Subcutaneous adipose tissue (tissue), 4 donors: ENCODE data around the gene SLC39A2. TPM values are rescaled to one million over a fixed set of nuclear protein-coding genes. Genes with fewer than 3 reads are reported as not detected.

Experiments
- total RNA-seq, 4 donors: library from RNA; depleted of rRNA; stranded (reverse); fragments of >200 nt; gene quantifications; one replicate each; pipeline ENCODE4 v1.1.0, GENCODE V29; 2016
- TF ChIP-seq, protein P1 (sequence below): fragments of 450-650 bp; IDR thresholded peaks from one replicate; pipeline ENCODE4 v1.5.1; 2016; ENCODE audit warnings: low read depth, mild to moderate bottlenecking, control low read depth, antibody characterized with exemption, moderate library complexity

SLC39A2 gene
- total RNA-seq, 4 donors from 2014 or later, result not detected

DNA sequence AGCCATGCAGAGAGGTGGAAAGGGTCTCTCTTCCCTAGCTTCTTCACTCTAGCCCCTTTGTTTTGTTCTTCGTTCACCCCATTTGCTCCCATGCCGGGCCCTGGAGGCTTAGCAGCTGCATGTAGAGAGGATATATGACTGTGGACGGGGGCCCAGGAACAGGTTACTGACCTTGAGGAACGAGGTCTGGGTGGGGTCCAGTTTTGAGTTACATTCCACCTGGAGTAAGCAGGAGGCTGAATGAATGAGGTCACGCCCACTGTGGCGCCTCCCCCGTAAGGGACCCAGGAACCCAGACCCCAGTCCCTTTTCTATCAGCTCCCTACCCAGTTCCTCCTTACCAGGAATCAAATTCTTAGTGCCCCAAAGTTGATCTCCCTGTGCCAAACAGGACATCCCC lies 19.2 kb downstream of the SLC39A2 start:
- TF ChIP-seq, protein P1, sequence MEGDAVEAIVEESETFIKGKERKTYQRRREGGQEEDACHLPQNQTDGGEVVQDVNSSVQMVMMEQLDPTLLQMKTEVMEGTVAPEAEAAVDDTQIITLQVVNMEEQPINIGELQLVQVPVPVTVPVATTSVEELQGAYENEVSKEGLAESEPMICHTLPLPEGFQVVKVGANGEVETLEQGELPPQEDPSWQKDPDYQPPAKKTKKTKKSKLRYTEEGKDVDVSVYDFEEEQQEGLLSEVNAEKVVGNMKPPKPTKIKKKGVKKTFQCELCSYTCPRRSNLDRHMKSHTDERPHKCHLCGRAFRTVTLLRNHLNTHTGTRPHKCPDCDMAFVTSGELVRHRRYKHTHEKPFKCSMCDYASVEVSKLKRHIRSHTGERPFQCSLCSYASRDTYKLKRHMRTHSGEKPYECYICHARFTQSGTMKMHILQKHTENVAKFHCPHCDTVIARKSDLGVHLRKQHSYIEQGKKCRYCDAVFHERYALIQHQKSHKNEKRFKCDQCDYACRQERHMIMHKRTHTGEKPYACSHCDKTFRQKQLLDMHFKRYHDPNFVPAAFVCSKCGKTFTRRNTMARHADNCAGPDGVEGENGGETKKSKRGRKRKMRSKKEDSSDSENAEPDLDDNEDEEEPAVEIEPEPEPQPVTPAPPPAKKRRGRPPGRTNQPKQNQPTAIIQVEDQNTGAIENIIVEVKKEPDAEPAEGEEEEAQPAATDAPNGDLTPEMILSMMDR, result no peak

DNA sequence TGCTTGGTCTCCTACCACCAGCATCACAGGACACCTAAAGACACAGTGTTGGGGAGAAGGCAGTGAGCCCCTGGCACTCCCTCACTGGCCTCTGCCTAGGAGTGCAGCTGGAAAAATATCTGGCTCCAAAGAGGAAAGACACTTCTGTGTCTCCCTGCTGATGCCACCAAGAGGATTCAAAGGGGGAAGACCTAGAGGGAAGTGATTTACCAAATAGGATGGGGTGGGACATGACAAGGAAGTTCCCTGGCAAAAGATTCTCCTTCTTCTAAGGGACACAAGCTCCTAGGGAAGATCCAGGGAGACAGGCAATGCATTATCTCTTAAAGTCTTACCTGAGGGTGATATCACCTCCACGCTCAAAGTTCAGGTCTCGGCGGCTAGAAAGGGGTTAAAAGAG lies 19.7 kb downstream of the SLC39A2 start:
- TF ChIP-seq, protein P1, result no peak

DNA sequence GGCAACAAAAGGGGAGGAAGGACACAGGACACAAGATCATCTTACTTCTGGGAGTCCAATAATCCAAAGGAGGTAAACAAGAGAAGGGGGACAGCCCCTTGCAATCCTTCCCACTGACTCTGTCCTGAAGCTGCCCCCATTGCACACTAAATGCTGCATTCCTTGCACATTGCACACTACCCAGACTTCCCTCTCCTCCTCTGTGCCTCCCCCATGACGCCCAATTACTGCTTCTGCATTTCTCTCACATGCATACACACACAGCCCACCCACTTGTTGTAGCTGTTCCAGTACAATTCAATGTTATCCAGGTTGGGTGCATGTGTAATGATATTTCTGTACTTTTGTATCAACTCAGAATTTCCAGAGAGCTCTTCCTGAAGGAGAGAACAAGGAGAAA lies 20.3 kb downstream of the SLC39A2 start:
- TF ChIP-seq, protein P1, result no peak

DNA sequence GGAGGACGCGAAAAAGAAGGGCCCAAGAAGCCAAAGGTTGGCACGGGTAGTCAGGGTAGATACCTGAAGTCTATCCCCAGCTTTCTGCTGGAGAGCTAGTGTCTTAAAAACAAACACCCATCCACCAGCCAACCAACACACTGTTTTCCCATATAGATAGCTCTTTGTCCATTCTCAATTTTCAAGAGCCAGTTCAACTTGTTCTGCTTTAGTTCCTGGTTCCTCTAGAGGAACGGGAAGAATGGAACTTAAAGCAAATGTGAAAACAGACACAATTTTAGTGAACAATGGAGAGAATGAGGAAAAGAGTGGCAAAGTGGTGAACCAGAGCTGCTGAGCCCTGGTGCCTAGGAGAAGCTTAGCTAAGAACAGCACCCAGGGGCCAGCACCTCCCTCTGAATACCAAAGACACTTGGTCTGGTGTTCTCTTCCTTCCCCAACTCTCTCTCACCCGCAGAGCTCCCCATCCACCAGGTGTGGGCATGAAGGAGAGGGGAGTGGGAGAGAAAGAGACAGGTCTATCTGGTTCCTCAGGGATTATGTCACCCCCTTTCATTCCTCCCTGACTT lies 22.0 kb downstream of the SLC39A2 start:
- TF ChIP-seq, protein P1, result no peak

DNA sequence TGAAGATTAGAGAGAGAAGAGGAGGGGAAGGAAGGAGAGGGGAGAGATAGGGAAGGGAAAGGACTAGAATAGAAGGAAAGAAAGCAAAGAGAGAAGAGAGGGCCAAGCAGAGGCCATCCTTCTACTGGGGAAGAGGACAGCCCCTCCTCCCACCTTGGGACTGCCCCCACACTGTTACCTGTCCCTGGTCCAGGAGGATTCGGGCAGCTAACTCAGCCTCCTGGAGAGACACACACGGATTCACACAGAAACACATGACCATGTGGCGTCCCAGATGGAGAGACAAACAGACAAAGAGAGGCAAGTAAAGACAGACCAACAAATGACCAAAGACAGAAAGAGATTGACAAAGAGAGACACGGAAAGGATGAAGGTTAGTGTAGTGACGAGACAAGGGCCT lies 23.6 kb downstream of the SLC39A2 start:
- TF ChIP-seq, protein P1, result no peak

DNA sequence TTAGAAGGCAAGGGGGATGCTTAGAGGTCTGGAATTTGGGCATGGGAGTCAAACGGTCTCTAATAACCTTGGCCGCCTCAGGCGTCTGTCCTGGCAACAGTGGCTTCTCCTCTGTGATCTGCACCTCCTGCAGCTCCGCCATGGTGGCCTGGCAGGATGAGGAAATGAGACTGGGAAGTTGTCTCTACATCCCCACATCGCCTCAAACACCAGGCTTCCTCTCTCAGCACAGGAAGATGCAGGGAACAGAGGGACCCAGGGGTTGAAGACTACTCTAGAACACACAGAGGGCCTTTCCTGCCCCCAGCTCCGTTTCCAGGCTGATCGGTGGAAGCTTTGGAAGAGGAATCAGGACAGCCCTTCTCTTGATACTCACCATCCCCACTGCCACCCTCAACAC lies 24.1 kb downstream of the SLC39A2 start:
- TF ChIP-seq, protein P1, result no peak

DNA sequence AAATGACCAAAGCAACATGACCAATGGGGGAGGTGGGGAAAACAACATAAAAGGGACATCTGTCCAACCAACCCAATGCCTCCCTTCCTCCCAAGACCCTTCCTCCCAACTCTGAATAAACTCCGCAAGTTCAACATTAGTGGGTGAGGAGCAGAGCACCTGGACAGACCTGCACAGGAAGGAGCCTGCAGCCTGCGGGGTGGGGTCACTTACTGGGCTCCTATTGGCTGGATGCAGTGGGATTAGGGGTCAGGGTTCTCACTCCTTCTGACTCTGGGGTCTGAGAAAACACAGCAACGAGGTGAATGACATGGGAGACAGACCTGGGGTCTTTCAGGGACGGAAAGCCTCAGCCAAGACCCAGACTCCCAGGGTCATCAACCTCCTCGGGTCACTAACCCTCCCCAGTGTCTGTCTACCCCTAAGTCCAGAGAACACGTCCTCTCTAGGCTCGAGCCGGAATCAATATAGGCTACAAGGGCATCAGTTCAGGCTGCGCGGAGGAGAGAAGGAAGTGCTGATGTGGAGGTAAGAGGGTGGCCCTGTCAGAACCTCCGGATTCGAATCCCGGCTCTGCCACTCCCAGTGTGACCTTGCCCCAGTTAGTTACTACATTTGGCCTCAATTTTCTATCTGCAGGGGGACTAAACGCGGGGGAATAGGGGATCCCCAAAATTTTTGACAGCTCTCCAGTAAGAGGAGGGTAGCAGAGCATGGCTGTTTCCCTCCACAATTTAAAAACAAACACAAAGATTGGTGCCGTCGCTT lies 24.9 kb downstream of the SLC39A2 start:
- TF ChIP-seq, protein P1, result no peak
